ENCODE results near the gene ZNF215. TPM values are rescaled to one million over a fixed set of nuclear protein-coding genes. Genes with fewer than 3 reads are reported as not detected.

Gene ZNF215
- polyA plus RNA-seq, 1 donor from 2014 or later, result 2.5 TPM

- Histone ChIP-seq H3K27me3 (ENCODE audit: insufficient read depth, low read depth, low read length) (no peaks in the 10 kb centered on the region), H2AFZ (ENCODE audit: low read depth, low read length) (no peak overlapping the region), H3F3A (ENCODE audit: insufficient read depth, low read length, poor library complexity, severe bottlenecking) (no peaks in the 10 kb centered on the region), H3K9ac (ENCODE audit: low read length) (no peak overlapping the region), H4K20me1 (ENCODE audit: insufficient read depth) (no peaks in the 10 kb centered on the region), H3K4me3 (ENCODE audit: low read length) (no peak overlapping the region), H3K36me3 (ENCODE audit: insufficient read depth, low read length) (no peaks in the 10 kb centered on the region), H3K79me2 (replicated peaks; ENCODE audit: insufficient read depth, low read length) (no peaks in the 10 kb centered on the region), H3K9me3 (ENCODE audit: low read length) (no peaks in the 10 kb centered on the region), H3K4me2 (ENCODE audit: low read length) (no peak overlapping the region), H3K9me2 (ENCODE audit: insufficient read depth, low read length) (no peaks in the 10 kb centered on the region), H3K27ac (ENCODE audit: low read length) (no peak overlapping the region)
- TF ChIP-seq TAF1 (IDR thresholded peaks at IDR 0.05; ENCODE audit: low read depth) (no peak), EZH2 (IDR thresholded peaks at IDR 0.05; ENCODE audit: borderline replicate concordance, insufficient read depth, low read length, poor library complexity, severe bottlenecking) (no peak)
Observed at GRCh38 chr11:6986487-6986886, 60.3 kb downstream of the ZNF215 start.

DNA sequence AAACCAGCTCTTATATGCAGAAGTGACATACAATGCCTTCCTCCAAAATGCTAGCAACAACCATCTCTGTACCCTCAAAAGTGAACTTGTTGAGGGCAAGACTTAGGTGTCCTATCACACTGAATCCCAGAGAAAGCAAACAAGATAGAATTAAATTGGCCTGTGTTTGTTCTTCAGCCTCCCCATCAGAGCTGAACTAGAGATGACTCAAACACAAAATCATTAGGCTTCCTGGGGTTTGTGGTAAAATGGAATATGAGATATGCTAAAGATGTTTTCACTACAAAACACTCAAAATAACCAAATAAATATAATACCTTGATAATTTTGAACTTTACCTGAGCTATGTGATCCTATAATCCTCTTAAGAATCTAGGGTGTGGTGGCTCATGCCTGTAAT, 62.3 kb downstream of the ZNF215 start:
- H3K9ac ChIP-seq (ENCODE audit: low read length), result no peak overlapping the region

More for the DNA sequence above, 62.3 kb downstream of the ZNF215 start:
- no peak overlapping the region for H3K27ac ChIP-seq (ENCODE audit: low read length)
- no peaks in the 10 kb centered on the region for H3K36me3 ChIP-seq (ENCODE audit: insufficient read depth, low read length)
- H3K4me3 ChIP-seq (ENCODE audit: low read length), result no peak overlapping the region
- H3K9me3 ChIP-seq (ENCODE audit: low read length), result no peaks in the 10 kb centered on the region
- TF ChIP-seq TAF1 (IDR thresholded peaks at IDR 0.05; ENCODE audit: low read depth) (no peak), REST (IDR thresholded peaks at IDR 0.05; ENCODE audit: borderline replicate concordance) (no peak), CTCF (IDR thresholded peaks at IDR 0.05; ENCODE audit: poor library complexity, severe bottlenecking) (no peak), SMC3 (conservative IDR thresholded peaks at IDR 0.05; ENCODE audit: poor library complexity) (no peak), MXI1 (conservative IDR thresholded peaks at IDR 0.05; ENCODE audit: poor library complexity, severe bottlenecking) (no peak), POLR2AphosphoS5 (IDR thresholded peaks at IDR 0.05) (no peak), EZH2 (IDR thresholded peaks at IDR 0.05; ENCODE audit: borderline replicate concordance, insufficient read depth, low read length, poor library complexity, severe bottlenecking) (no peak), EP300 (conservative IDR thresholded peaks at IDR 0.05; ENCODE audit: poor library complexity, severe bottlenecking) (no peak), RAD21 (conservative IDR thresholded peaks at IDR 0.05) (no peak)
- no peaks in the 10 kb centered on the region for H3K79me2 ChIP-seq (replicated peaks; ENCODE audit: insufficient read depth, low read length)
- no peaks in the 10 kb centered on the region for H3K27me3 ChIP-seq (ENCODE audit: insufficient read depth, low read depth, low read length)
- H3K9me2 ChIP-seq (ENCODE audit: insufficient read depth, low read length), result no peaks in the 10 kb centered on the region
- H2AFZ ChIP-seq (ENCODE audit: low read depth, low read length), result no peak overlapping the region
- no peak overlapping the region for H3K4me2 ChIP-seq (ENCODE audit: low read length)
- H3F3A ChIP-seq (ENCODE audit: insufficient read depth, low read length, poor library complexity, severe bottlenecking), result no peaks in the 10 kb centered on the region
- no peaks in the 10 kb centered on the region for H4K20me1 ChIP-seq (ENCODE audit: insufficient read depth)
